Stimulated activated CD4-positive, alpha-beta T cell treated with anti-CD3 and anti-CD28 coated beads, Interleukin-12 subunit alpha, Interleukin-12 subunit beta, amount 100 ng/mL, for 48 hours (primary cell): Measurements from ENCODE around the gene IFIT1B.
"Not testable (repeated sequence)": the region's sequence is repeated elsewhere in the genome, so short reads cannot be mapped to it uniquely, and the experiment has no call there.

Experiments
- DNase-seq, 3 donors: peaks; one replicate each; pipeline ENCODE4 v3.0.0-alpha.2; 2020; ENCODE audit warnings: low read depth in 2 of 3, low spot score in 1 of 3

The IFIT1B gene

GRCh38 chr10:89379103-89379502 is 1.2 kb downstream of the IFIT1B start:
- no peak for DNase-seq

GRCh38 chr10:89382757-89383156 is 4.9 kb downstream of the IFIT1B start:
- no peak for DNase-seq

- DNase-seq: no peak
Observed at GRCh38 chr10:89384474-89385340, 6.9 kb downstream of the IFIT1B start.

- DNase-seq: no peak
Observed at GRCh38 chr10:89388806-89389205, 10.9 kb downstream of the IFIT1B start.

GRCh38 chr10:89389254-89389653 is 11.4 kb downstream of the IFIT1B start:
- no peak for DNase-seq

DNA sequence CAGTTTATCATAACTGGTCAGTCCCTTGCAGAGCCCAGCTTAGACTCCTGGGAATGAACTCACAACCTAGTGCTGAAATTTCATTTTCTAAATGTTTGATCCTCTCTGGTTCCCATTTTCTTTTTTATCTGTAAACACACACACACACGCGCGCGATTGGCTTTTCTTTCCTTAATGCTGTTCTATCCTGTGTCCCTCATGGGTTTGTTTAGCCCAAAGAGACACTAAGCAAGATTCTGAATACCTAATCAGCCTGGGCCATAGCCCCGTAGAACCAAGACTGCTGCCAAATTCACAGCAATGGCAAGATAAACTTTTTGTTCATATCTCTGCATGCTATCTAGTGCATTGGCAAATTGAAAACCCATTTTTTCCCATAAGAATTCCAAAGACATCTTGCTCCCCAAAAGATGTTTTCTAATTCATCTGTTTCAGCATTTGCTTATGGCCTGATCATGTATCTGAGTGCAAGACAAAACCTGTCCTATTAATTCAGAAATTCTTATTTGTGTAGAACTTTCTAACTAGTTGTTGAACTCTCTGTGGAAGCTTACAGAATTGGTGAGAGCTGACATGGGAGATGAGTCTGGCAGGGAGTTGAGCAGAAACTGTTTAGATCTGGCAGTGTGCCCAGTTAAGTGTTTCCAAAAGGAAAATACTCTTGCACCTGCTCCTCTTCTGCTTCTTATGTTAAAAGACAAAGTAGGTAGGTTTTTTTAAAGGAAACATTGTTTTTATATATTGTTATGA is 12.8 kb downstream of the IFIT1B start:
- DNase-seq: no peak

DNA sequence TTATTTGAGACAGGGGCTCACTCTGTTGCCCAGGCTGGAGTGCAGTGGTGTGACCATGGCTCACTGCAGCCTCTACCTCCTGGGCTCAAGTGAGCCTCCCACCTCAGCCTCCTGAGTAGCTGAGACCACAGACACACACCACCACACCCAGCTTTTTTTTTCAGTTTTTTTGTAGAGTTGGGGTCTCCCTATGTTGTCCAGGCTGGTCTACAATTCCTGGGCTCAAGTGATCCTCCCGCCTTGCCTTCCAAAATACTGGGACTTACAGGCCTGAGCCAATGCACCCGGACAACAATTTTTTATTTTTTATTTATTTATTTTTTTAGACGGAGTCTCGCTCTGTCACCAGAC is 13.3 kb downstream of the IFIT1B start:
- DNase-seq: not testable (repeated sequence)

DNA sequence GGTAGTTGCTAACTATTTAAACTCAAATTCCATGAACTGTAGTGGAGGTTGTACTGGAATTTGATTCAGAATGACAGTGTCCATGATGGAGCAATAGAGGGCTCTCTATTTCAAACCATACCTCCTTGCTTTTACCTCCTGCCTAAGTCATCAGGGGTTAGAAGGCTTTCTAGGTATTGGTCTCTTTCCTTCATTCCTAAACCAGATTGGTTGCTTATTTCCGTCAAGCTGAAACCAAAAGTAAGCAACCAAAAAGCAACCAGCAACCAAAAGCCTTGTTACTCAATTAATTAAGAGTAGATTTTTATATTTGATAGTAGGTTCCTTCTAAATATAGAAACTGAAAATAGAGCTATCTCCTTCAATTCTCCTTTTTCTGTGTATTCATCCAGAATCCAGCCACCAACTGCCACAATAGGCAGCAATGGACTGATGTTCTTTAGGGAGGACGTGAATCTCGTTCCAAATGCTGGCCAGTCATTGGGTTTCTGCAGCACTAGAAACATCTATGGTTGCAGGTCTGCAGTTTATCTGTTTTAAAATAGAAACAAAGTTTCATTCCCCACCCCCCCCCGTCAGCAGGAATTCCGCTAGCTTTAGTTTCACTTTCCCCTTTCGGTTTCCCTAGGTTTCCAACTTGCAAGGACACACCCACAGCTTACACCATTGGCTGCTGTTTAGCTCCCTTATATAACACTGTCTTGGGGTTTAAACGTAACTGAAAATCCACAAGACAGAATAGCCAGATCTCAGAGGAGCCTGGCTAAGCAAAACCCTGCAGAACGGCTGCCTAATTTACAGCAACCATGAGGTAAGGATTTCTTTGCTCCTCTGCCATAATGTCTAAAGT is 14.3 kb downstream of the IFIT1B start, which contains the start of gene IFIT1:
IFIT1 (plus strand) TSS at position 717 of the 850 bp plus-strand sequence; CDS start at position 807, 90 bp downstream.
- DNase-seq: no peak

GRCh38 chr10:89392974-89393373 is 15.1 kb downstream of the IFIT1B start:
- DNase-seq: no peak

GRCh38 chr10:89393898-89394297 is 16.0 kb downstream of the IFIT1B start:
- DNase-seq: no peak

DNA sequence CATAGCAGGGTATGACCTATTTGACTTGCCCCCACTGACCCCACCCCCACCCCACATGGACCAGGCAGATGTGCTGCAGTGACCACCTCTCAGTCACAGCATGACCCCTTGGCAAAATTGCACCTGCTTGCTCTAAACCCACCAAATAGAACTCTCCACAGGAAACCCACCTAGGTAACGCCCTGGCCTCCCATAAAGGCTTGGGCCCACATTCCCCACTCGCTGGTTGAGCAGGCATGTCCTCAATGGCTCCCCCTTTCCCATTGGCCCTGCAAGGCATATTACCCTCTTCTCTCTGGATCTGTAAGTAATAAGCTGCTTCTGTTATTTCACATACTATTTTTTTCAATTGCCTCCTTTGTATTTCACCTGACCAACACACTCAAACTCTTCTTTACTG is 17.3 kb downstream of the IFIT1B start:
- no peak for DNase-seq

GRCh38 chr10:89398003-89398749 is 20.3 kb downstream of the IFIT1B start:
- no peak for DNase-seq

DNA sequence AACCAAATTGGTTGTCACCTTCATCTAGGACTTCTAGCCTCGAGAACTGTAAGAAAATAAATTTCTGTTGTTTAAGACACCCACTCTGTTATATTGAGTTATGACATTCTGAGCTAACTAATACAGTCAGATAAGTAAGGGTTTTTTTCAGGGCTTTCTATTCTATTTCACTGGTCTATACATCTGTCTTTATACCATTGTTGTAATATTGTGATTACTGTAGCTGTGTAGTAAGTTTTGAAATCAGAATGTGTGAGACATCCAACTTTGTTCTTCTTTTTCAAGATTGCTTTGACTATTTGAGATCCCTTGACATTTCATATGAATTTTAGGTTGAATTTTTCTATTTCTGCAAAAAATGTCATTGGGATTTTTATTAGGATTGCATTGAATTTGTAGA is 22.1 kb downstream of the IFIT1B start:
- no peak for DNase-seq

DNA sequence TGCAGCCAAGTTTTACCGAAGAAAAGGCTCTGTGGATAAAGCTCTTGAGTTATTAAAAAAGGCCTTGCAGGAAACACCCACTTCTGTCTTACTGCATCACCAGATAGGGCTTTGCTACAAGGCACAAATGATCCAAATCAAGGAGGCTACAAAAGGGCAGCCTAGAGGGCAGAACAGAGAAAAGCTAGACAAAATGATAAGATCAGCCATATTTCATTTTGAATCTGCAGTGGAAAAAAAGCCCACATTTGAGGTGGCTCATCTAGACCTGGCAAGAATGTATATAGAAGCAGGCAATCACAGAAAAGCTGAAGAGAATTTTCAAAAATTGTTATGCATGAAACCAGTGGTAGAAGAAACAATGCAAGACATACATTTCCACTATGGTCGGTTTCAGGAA is 25.2 kb downstream of the IFIT1B start:
- DNase-seq: no peak

GRCh38 chr10:89404104-89405047 is 26.5 kb downstream of the IFIT1B start:
- no peak for DNase-seq

DNA sequence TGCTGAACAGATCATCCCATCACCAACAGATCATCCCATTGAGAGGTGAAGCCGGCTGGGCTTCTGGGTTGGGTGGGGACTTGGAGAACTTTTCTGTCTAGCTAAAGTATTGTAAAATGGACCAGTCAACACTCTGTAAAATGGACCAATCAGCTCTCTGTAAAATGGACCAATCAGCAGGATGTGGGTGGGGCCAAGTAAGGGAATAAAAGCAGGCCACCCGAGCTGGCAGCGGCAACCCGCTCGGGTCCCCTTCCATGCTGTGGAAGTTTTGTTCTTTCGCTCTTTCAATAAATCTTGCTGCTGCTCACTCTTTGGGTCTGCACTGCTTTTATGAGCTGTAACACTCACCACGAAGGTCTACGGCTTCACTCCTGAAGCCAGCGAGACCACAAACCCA is 28.3 kb downstream of the IFIT1B start:
- not testable (repeated sequence) for DNase-seq

GRCh38 chr10:89407792-89408191 is 29.9 kb downstream of the IFIT1B start:
- not testable (repeated sequence) for DNase-seq

GRCh38 chr10:89409282-89409681 is 31.4 kb downstream of the IFIT1B start:
- DNase-seq: not testable (repeated sequence)

DNA sequence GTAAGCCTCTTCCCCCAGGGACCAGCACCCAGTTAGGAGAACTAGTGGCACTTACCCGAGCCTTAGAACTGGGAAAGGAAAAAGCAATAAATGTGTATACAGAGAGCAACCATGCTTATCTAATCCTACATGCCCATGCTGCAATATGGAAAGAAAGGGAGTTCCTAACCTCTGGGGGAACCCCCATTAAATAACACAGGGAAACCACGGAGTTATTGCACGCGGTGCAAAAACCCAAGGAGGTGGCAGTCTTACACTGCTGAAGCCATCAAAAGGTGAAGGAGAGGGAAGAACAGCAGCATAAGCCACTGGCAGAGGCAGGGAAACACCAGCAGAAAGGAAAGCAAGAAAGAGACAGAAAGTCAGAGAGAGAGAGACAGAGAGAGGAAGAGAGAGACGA is 32.7 kb downstream of the IFIT1B start:
- not testable (repeated sequence) for DNase-seq

GRCh38 chr10:89411135-89411534 is 33.3 kb downstream of the IFIT1B start:
- DNase-seq: not testable (repeated sequence)
